Uterus (tissue), 2 donors: ENCODE results near the gene DBNDD2.

Experiments used
- POLR2A ChIP-seq, 2 donors: fragments of 450-650 bp; IDR thresholded peaks; one replicate each; pipeline ENCODE4 v1.6.1; 2016; ENCODE audit warnings: antibody characterized with exemption in 2 of 2, mild to moderate bottlenecking in 1 of 2, moderate library complexity in 1 of 2
- TF ChIP-seq, protein P1 (sequence below), 4 experiments: fragments of 200-600 bp in 2 of 4; fragments of 450-650 bp in 2 of 4; sonication (generic) in 2 of 4; IDR thresholded peaks; one replicate each; pipeline ENCODE4 v1.5.1; 2016 to 2019; ENCODE audit warnings: antibody characterized with exemption in 4 of 4, mild to moderate bottlenecking in 2 of 4, moderate library complexity in 1 of 4

- TF ChIP-seq, protein P1, sequence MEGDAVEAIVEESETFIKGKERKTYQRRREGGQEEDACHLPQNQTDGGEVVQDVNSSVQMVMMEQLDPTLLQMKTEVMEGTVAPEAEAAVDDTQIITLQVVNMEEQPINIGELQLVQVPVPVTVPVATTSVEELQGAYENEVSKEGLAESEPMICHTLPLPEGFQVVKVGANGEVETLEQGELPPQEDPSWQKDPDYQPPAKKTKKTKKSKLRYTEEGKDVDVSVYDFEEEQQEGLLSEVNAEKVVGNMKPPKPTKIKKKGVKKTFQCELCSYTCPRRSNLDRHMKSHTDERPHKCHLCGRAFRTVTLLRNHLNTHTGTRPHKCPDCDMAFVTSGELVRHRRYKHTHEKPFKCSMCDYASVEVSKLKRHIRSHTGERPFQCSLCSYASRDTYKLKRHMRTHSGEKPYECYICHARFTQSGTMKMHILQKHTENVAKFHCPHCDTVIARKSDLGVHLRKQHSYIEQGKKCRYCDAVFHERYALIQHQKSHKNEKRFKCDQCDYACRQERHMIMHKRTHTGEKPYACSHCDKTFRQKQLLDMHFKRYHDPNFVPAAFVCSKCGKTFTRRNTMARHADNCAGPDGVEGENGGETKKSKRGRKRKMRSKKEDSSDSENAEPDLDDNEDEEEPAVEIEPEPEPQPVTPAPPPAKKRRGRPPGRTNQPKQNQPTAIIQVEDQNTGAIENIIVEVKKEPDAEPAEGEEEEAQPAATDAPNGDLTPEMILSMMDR (IDR thresholded peaks at IDR 0.05), result no peak
- no peak for TF ChIP-seq POLR2A (IDR thresholded peaks at IDR 0.05)
Observed at GRCh38 chr20:45452238-45452637, 44.1 kb downstream of the DBNDD2 start.
